Mesothelial cell of epicardium (in vitro differentiated cells): Measurements from ENCODE around the gene RPRD1A. TPM values are rescaled to one million over a fixed set of nuclear protein-coding genes. Genes with fewer than 3 reads are reported as not detected.
A peak's percentile ranks its signal among the peaks of the same experiment; 100 is the strongest.
"Not testable (repeated sequence)": the region's sequence is repeated elsewhere in the genome, so short reads cannot be mapped to it uniquely, and the experiment has no call there.

Experiments
- DNase-seq, 2 experiments: peaks; one replicate each; pipeline ENCODE4 v3.0.0; 2021; ENCODE audit warnings: low spot score in 2 of 2; ENCODE audit not compliant: unreplicated experiment in 2 of 2
- H3K27ac Mint-ChIP-seq: 2 replicates; pipeline ENCODE4 v1.8.0; 2021; ENCODE audit warnings: mixed read lengths
- H3K27me3 Mint-ChIP-seq: 2 replicates; pipeline ENCODE4 v1.8.0; 2021; ENCODE audit warnings: low read depth, mixed read lengths
- H3K36me3 Mint-ChIP-seq: 2 replicates; pipeline ENCODE4 v1.8.0; 2021; ENCODE audit warnings: mixed read lengths
- H3K4me1 Mint-ChIP-seq: 2 replicates; pipeline ENCODE4 v1.8.0; 2021; ENCODE audit warnings: mixed read lengths
- H3K4me3 Mint-ChIP-seq: 2 replicates; pipeline ENCODE4 v1.8.0; 2021; ENCODE audit warnings: mild to moderate bottlenecking, moderate library complexity, mixed read lengths
- H3K9me3 Mint-ChIP-seq: 2 replicates; pipeline ENCODE4 v1.8.0; 2021; ENCODE audit warnings: mixed read lengths
- CTCF ChIP-seq: fragments of 200-600 bp; sonication (generic); IDR thresholded peaks from one replicate; pipeline ENCODE4 v1.5.0; 2021; ENCODE audit warnings: antibody characterized with exemption; ENCODE audit not compliant: unreplicated experiment
- total RNA-seq: library from RNA; stranded (reverse); gene quantifications from 3 replicates; pipeline ENCODE4 v1.2.1, GENCODE V29; 2021

Gene RPRD1A
- total RNA-seq, 1 donor from 2014 or later = 67.0 TPM

- TF ChIP-seq CTCF = no peak
Observed at GRCh38 chr18:36096955-36097354, 29.6 kb upstream of the RPRD1A start.

GRCh38 chr18:36095936-36096519, 28.7 kb upstream of the RPRD1A start:
- Mint-ChIP-seq H3K4me3 (no peak overlapping the region), H3K27me3 (peaks cover 19% of the 10 kb centered on the region), H3K9me3 (no peaks in the 10 kb centered on the region), H3K4me1 (peaks cover 6% of the 10 kb centered on the region), H3K27ac (no peak overlapping the region), H3K36me3 (no peaks in the 10 kb centered on the region)
- TF ChIP-seq CTCF = peak; percentile 44
- DNase-seq = no peak

More at GRCh38 chr18:36096955-36097354, 29.6 kb upstream of the RPRD1A start:
- no peak overlapping the region for H3K4me3 Mint-ChIP-seq
- peaks cover 19% of the 10 kb centered on the region for H3K27me3 Mint-ChIP-seq
- peaks cover 6% of the 10 kb centered on the region for H3K4me1 Mint-ChIP-seq
- peaks cover 4% of the 10 kb centered on the region for H3K9me3 Mint-ChIP-seq
- DNase-seq = no peak
- H3K36me3 Mint-ChIP-seq = no peaks in the 10 kb centered on the region
- no peak overlapping the region for H3K27ac Mint-ChIP-seq

- no peaks in the 10 kb centered on the region for H3K9me3 Mint-ChIP-seq
- no peak overlapping the region for H3K4me3 Mint-ChIP-seq
- H3K27ac Mint-ChIP-seq = no peak overlapping the region
- H3K27me3 Mint-ChIP-seq = peaks cover 19% of the 10 kb centered on the region
- no peaks in the 10 kb centered on the region for H3K36me3 Mint-ChIP-seq
- peaks cover 6% of the 10 kb centered on the region for H3K4me1 Mint-ChIP-seq
- DNase-seq = no peak
- TF ChIP-seq CTCF = no peak
Observed at GRCh38 chr18:36094431-36094830, 27.1 kb upstream of the RPRD1A start.

- H3K4me1 Mint-ChIP-seq, H3K4me3 Mint-ChIP-seq, H3K9me3 Mint-ChIP-seq, H3K36me3 Mint-ChIP-seq, H3K27ac Mint-ChIP-seq, DNase-seq: not testable (repeated sequence)
- peaks cover 16% of the 10 kb centered on the region for H3K27me3 Mint-ChIP-seq
Observed at GRCh38 chr18:36092116-36092515, 24.8 kb upstream of the RPRD1A start.

GRCh38 chr18:36089001-36089400, 21.6 kb upstream of the RPRD1A start:
- peaks cover 9% of the 10 kb centered on the region for H3K9me3 Mint-ChIP-seq
- no peak for TF ChIP-seq CTCF
- peaks cover 4% of the 10 kb centered on the region for H3K4me1 Mint-ChIP-seq
- peaks cover 5% of the 10 kb centered on the region for H3K27me3 Mint-ChIP-seq
- no peak overlapping the region for H3K4me3 Mint-ChIP-seq
- DNase-seq = no peak
- H3K27ac Mint-ChIP-seq = no peak overlapping the region
- H3K36me3 Mint-ChIP-seq = no peaks in the 10 kb centered on the region

- H3K4me1 Mint-ChIP-seq = peaks cover 4% of the 10 kb centered on the region
- peaks cover 14% of the 10 kb centered on the region for H3K9me3 Mint-ChIP-seq
- H3K27me3 Mint-ChIP-seq = peaks cover 2% of the 10 kb centered on the region
- H3K27ac Mint-ChIP-seq = no peak overlapping the region
- no peaks in the 10 kb centered on the region for H3K36me3 Mint-ChIP-seq
- no peak overlapping the region for H3K4me3 Mint-ChIP-seq
- DNase-seq = no peak
- TF ChIP-seq CTCF = no peak
Observed at GRCh38 chr18:36088256-36088655, 20.9 kb upstream of the RPRD1A start.
